HCT116 (cell line): Measurements from ENCODE around the gene ACSS1. TPM values are rescaled to one million over a fixed set of nuclear protein-coding genes. Genes with fewer than 3 reads are reported as not detected.

Source experiments
- ATAC-seq: fragments of 200-7000 bp; cut with Tn5 transposase; 2 replicates; pipeline ENCODE4 v1.9.1; 2020; ENCODE audit warnings: mild to moderate bottlenecking, moderate library complexity
- BruUV-seq: library from RNA; stranded (reverse); fragments of 400-500 nt; replicated peaks from 2 replicates; lab custom pipeline; 2021; lab: Mats Ljungman, UMichigan
- CTCF ChIA-PET: fragments of 300-600 bp; sonication (Branson Sonifier 250); formaldehyde crosslinking; loops from one replicate; lab custom pipeline; 2021; ENCODE audit warnings: antibody characterized with exemption; lab: Charles Lee
- POLR2A ChIA-PET: fragments of 300-600, 350-600 bp; sonication (Branson Sonifier 250); formaldehyde crosslinking; loops from one replicate; lab custom pipeline; 2021; ENCODE audit warnings: antibody characterized with exemption; lab: Charles Lee
- RAD21 ChIA-PET, 2 experiments: fragments of 300-600 bp; sonication (Branson Sonifier 250); formaldehyde crosslinking; loops; one replicate each; lab custom pipeline; 2023; ENCODE audit warnings: low total read pairs in 2 of 2; ENCODE audit not compliant: uncharacterized antibody in 2 of 2, unreplicated experiment in 2 of 2, low non-redundant PET in 1 of 2; lab: Charles Lee
- DNase-seq: peaks from one replicate; pipeline ENCODE4 v3.0.0-alpha.2; 2010; ENCODE audit warnings: low read depth, low spot score
- H2AFZ ChIP-seq: fragments of 200-600 bp; shearing (Covaris generic), sonication (generic); 2 replicates; pipeline ENCODE4 v1.6.1; 2017; ENCODE audit warnings: low read depth, mixed run types, mixed read lengths, antibody characterized with exemption, low read length; ENCODE audit not compliant: poor library complexity, severe bottlenecking
- H3K27ac ChIP-seq: 2 replicates; pipeline ENCODE4 v1.5.1; 2012; ENCODE audit warnings: low read depth, low read length
- H3K27me3 ChIP-seq: fragments of 200-600 bp; sonication (generic); 2 replicates; pipeline ENCODE4 v1.6.1; 2016; ENCODE audit warnings: mixed run types, low read length, mixed read lengths; ENCODE audit not compliant: insufficient read depth
- H3K36me3 ChIP-seq, 2 experiments: fragments of 200-500 bp in 1 of 2; fragments of 200-600 bp in 1 of 2; sonication (Bioruptor generic) in 1 of 2; sonication (generic) in 1 of 2; 2 replicates each; pipeline versions ENCODE4 v1.5.1 to v1.6.1; 2014 to 2016; ENCODE audit warnings: low read length in 2 of 2, inconsistent platforms in 1 of 2, mixed read lengths in 1 of 2, mixed run types in 1 of 2; ENCODE audit not compliant: insufficient read depth in 2 of 2, control insufficient read depth in 1 of 2
- H3K4me1 ChIP-seq, 2 experiments: fragments of 200-600 bp in 1 of 2; sonication (generic) in 1 of 2; 2 replicates each; pipeline versions ENCODE4 v1.5.1 to v1.6.1; 2012 to 2017; ENCODE audit warnings: low read length in 2 of 2, inconsistent platforms in 1 of 2, mild to moderate bottlenecking in 1 of 2, mixed read lengths in 1 of 2, mixed run types in 1 of 2, moderate library complexity in 1 of 2; ENCODE audit not compliant: insufficient read depth in 2 of 2, control insufficient read depth in 1 of 2
- H3K4me2 ChIP-seq: fragments of 200-600 bp; sonication (generic); 2 replicates; pipeline ENCODE4 v1.6.1; 2017; ENCODE audit warnings: mixed run types, low read length, mixed read lengths
- H3K4me3 ChIP-seq, 2 experiments: fragments of 200-600 bp in 1 of 2; sonication (generic) in 1 of 2; replicated peaks in 1 of 2; 2 replicates each; pipeline ENCODE4 v1.5.1; 2011 to 2016; ENCODE audit warnings: low read length in 2 of 2, control low read depth in 1 of 2, low read depth in 1 of 2, mild to moderate bottlenecking in 1 of 2, mixed read lengths in 1 of 2, mixed run types in 1 of 2
- H3K79me2 ChIP-seq: fragments of 200-600 bp; sonication (generic); 2 replicates; pipeline ENCODE4 v1.6.1; 2017; ENCODE audit warnings: mild to moderate bottlenecking, mixed run types, low read length, moderate library complexity, mixed read lengths; ENCODE audit not compliant: insufficient read depth
- H3K9ac ChIP-seq: fragments of 200-600 bp; sonication (generic); 2 replicates; pipeline ENCODE4 v1.6.1; 2016; ENCODE audit warnings: low read length, mixed read lengths
- H3K9me2 ChIP-seq: fragments of 200-600 bp; sonication (generic), shearing (Covaris generic); 2 replicates; pipeline ENCODE4 v1.6.1; 2017; ENCODE audit warnings: mixed run types, mild to moderate bottlenecking, moderate library complexity; ENCODE audit not compliant: insufficient read depth
- H3K9me3 ChIP-seq, 2 experiments: fragments of 200-500 bp in 1 of 2; fragments of 200-600 bp in 1 of 2; sonication (Bioruptor generic) in 1 of 2; sonication (generic) in 1 of 2; 2 replicates each; pipeline ENCODE4 v1.6.1; 2014 to 2017; ENCODE audit warnings: low read length in 2 of 2, mixed read lengths in 2 of 2, inconsistent platforms in 1 of 2, low read depth in 1 of 2, mild to moderate bottlenecking in 1 of 2, mixed run types in 1 of 2, moderate library complexity in 1 of 2; ENCODE audit not compliant: control insufficient read depth in 1 of 2, insufficient read depth in 1 of 2
- H4K20me1 ChIP-seq: fragments of 200-600 bp; sonication (generic), shearing (Covaris generic); 2 replicates; pipeline ENCODE4 v1.6.1; 2017; ENCODE audit warnings: mixed run types, mild to moderate bottlenecking, moderate library complexity; ENCODE audit not compliant: insufficient read depth
- CBX3 ChIP-seq: IDR thresholded peaks from 2 replicates; pipeline ENCODE4 v1.6.1; 2012; ENCODE audit warnings: low read depth
- CEBPB ChIP-seq: IDR thresholded peaks from 2 replicates; pipeline ENCODE4 v1.6.1; 2012; ENCODE audit warnings: low read depth
- CTCF ChIP-seq, 3 experiments: fragments of 200-600 bp in 1 of 3; sonication (generic) in 1 of 3; IDR thresholded peaks in 2 of 3; conservative IDR thresholded peaks in 1 of 3; 2 replicates each; pipeline ENCODE4 v1.5.1; 2012 to 2017; ENCODE audit warnings: low read depth in 2 of 3, low read length in 2 of 3, antibody characterized with exemption in 1 of 3, borderline replicate concordance in 1 of 3, control low read depth in 1 of 3, mild to moderate bottlenecking in 1 of 3, mixed read lengths in 1 of 3, mixed run types in 1 of 3, moderate library complexity in 1 of 3; ENCODE audit not compliant: insufficient read depth in 1 of 3
- EGR1 ChIP-seq: IDR thresholded peaks from 2 replicates; pipeline ENCODE4 v1.6.1; 2012; ENCODE audit warnings: low read depth
- EZH2 ChIP-seq: fragments of 200-600 bp; sonication (generic); IDR thresholded peaks from 2 replicates; pipeline ENCODE4 v1.6.1; 2017; ENCODE audit warnings: antibody characterized with exemption, mixed run types
- EZH2phosphoT487 ChIP-seq: fragments of 200-600 bp; IDR thresholded peaks from 2 replicates; pipeline ENCODE4 v1.6.1; 2018; ENCODE audit warnings: antibody characterized with exemption, borderline replicate concordance
- MAX ChIP-seq: IDR thresholded peaks from 2 replicates; pipeline ENCODE4 v1.6.1; 2012
- POLR2A ChIP-seq: IDR thresholded peaks from 2 replicates; pipeline ENCODE4 v1.7.0; 2011; ENCODE audit warnings: borderline replicate concordance; ENCODE audit not compliant: insufficient read depth, insufficient read length; ENCODE audit errors: extremely low read depth
- POLR2AphosphoS5 ChIP-seq: IDR thresholded peaks from 2 replicates; pipeline ENCODE4 v1.6.1; 2011; ENCODE audit warnings: mild to moderate bottlenecking, low read depth, low read length, moderate library complexity
- RAD21 ChIP-seq: IDR thresholded peaks from 2 replicates; pipeline ENCODE4 v1.6.1; 2012; ENCODE audit warnings: low read depth, mild to moderate bottlenecking
- SIN3A ChIP-seq: IDR thresholded peaks from 2 replicates; pipeline ENCODE4 v1.6.1; 2012; ENCODE audit warnings: low read depth
- SP1 ChIP-seq: IDR thresholded peaks from 2 replicates; pipeline ENCODE4 v1.6.1; 2012; ENCODE audit warnings: low read depth
- SRF ChIP-seq: IDR thresholded peaks from 2 replicates; pipeline ENCODE4 v1.6.1; 2012; ENCODE audit warnings: low read depth
- TCF7L2 ChIP-seq: IDR thresholded peaks from 2 replicates; pipeline ENCODE4 v1.7.0; 2011; ENCODE audit warnings: borderline replicate concordance, inconsistent platforms; ENCODE audit not compliant: insufficient read depth, insufficient read length; ENCODE audit errors: extremely low read depth
- YY1 ChIP-seq: IDR thresholded peaks from 2 replicates; pipeline ENCODE4 v1.6.1; 2011; ENCODE audit warnings: low read length, low read depth, moderate library complexity, mild to moderate bottlenecking; ENCODE audit not compliant: insufficient replicate concordance; ENCODE audit errors: extremely low read depth
- ZNF274 ChIP-seq: fragments of 200-500 bp; sonication (Bioruptor generic); IDR thresholded peaks from 2 replicates; pipeline ENCODE4 v1.6.1; 2014; ENCODE audit warnings: mild to moderate bottlenecking, low read depth, low read length, inconsistent platforms
- intact Hi-C: fragments of 100-400 bp; cut with micrococcal nuclease; formaldehyde crosslinking; loops from 2 replicates; pipeline ENCODE4 v1.10.0; 2022
- total RNA-seq: library from RNA; stranded (reverse); gene quantifications from one replicate; pipeline ENCODE4 v1.2.1, GENCODE V29; 2021; ENCODE audit not compliant: unreplicated experiment

Gene ACSS1
- total RNA-seq, 1 experiment from 2014 or later = 0.27 TPM

GRCh38 chr20:25085756-25086495, 28.0 kb upstream of the ACSS1 start:
- H3K4me3 ChIP-seq = no peak overlapping the region
- H3K9me3 ChIP-seq = no peaks in the 10 kb centered on the region
- BruUV-seq = no TSS peak
- H3K9ac ChIP-seq = no peak overlapping the region
- ATAC-seq (no peak), DNase-seq (no peak)
- H4K20me1 ChIP-seq = no peaks in the 10 kb centered on the region
- TF ChIP-seq SIN3A (no peak), SP1 (no peak), MAX (no peak), POLR2AphosphoS5 (no peak), EZH2phosphoT487 (no peak)
- CTCF ChIA-PET = interaction anchor here (1.5 kb wide), 1 partner anchor 20 kb away, joined by 4 read pairs; no protein-coding TSS in a partner anchor
- no peaks in the 10 kb centered on the region; the same call in 1 of the 2 replicates for H3K27me3 ChIP-seq
- RAD21 ChIA-PET = no interaction called here
- intact Hi-C loops = no loop called here
- no peaks in the 10 kb centered on the region for H3K4me1 ChIP-seq
- H3K9me2 ChIP-seq = no peaks in the 10 kb centered on the region
- POLR2A ChIA-PET = no interaction called here
- no peaks in the 10 kb centered on the region for H3K36me3 ChIP-seq
- no peak overlapping the region for H3K27ac ChIP-seq
- H2AFZ ChIP-seq = no peak overlapping the region
- H3K79me2 ChIP-seq = no peaks in the 10 kb centered on the region
- no peak overlapping the region for H3K4me2 ChIP-seq

DNA sequence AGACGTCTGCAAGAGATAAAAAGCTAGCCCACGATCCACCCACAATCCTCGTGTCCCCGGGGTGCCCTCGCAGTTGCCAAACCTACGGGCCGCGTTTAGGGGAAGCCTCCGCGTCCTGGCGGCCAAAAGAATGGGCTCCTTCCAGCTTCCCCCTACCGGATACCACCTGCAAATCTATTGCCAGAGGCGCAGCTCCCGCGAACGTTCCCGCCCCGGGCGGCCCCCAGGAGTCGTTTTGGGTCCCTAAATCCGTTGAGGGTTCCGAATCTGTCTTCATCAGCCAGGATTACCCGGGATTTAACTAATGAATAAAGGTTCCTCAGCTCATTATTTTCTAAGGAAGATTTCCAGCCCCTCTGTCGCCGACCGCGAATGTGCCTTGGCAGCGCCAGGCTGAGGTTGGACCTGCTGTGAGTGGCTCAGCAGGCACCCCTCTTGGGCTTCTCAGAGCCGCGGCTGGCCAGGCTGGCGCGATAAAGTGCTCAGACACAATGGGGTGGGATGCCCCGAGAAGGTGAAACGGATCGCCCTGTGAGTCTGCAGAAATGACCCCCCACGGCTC, 26.8 kb upstream of the ACSS1 start:
- Histone ChIP-seq H4K20me1 (no peaks in the 10 kb centered on the region), H3K4me1 (no peaks in the 10 kb centered on the region), H3K4me3 (no peak overlapping the region), H3K36me3 (no peaks in the 10 kb centered on the region), H3K4me2 (no peak overlapping the region), H3K9me3 (no peaks in the 10 kb centered on the region), H3K9me2 (no peaks in the 10 kb centered on the region), H3K27me3 (peaks cover 8% of the 10 kb centered on the region), H3K27ac (no peak overlapping the region), H3K79me2 (no peaks in the 10 kb centered on the region), H3K9ac (no peak overlapping the region), H2AFZ (no peak overlapping the region)
- intact Hi-C loops = no loop called here
- ATAC-seq = no peak
- ChIA-PET RAD21 (no interaction called here), POLR2A (no interaction called here), CTCF (interaction anchor here (0.6 kb wide), 1 partner anchor 314 kb away, joined by 3 read pairs; no protein-coding TSS in a partner anchor)
- no TSS peak for BruUV-seq
- no peak for DNase-seq
- TF ChIP-seq MAX (no peak), RAD21 (no peak), ZNF274 (no peak), POLR2AphosphoS5 (no peak), EZH2 (no peak), EGR1 (no peak), SIN3A (no peak), CTCF (IDR thresholded peaks at IDR 0.05 in 2 of 3, conservative IDR thresholded peaks at IDR 0.05 in 1 of 3; ENCODE audit: borderline replicate concordance in 1 of 3, insufficient read depth in 1 of 3, low read depth in 2 of 3, low read length in 2 of 3) (no peak), CBX3 (no peak), YY1 (no peak), CEBPB (no peak), POLR2A (no peak), TCF7L2 (no peak), SRF (no peak)
